Colonic mucosa (tissue), 4 donors: Measurements from ENCODE around the gene SPOP. TPM values are rescaled to one million over a fixed set of nuclear protein-coding genes. Genes with fewer than 3 reads are reported as not detected.

Source experiments
- DNase-seq: peaks from one replicate; pipeline ENCODE4 v3.0.0-alpha.2; 2020
- H3K27ac ChIP-seq: fragments of 200-600 bp; one replicate; pipeline ENCODE4 v1.8.0; 2021
- H3K27me3 ChIP-seq: fragments of 200-600 bp; one replicate; pipeline ENCODE4 v1.8.0; 2021
- H3K36me3 ChIP-seq: fragments of 200-600 bp; one replicate; pipeline ENCODE4 v1.8.0; 2021
- H3K4me1 ChIP-seq: fragments of 200-600 bp; one replicate; pipeline ENCODE4 v1.8.0; 2021; ENCODE audit warnings: mild to moderate bottlenecking
- H3K4me3 ChIP-seq: fragments of 200-600 bp; one replicate; pipeline ENCODE4 v1.8.0; 2021
- H3K9ac ChIP-seq, 2 donors: one replicate each; pipeline ENCODE4 v1.7.0; 2013; ENCODE audit warnings: control low read depth in 2 of 2, low read depth in 2 of 2, low read length in 2 of 2
- H3K9me3 ChIP-seq: fragments of 200-600 bp; one replicate; pipeline ENCODE4 v1.8.0; 2021
- CTCF ChIP-seq: fragments of 200-600 bp; IDR thresholded peaks from one replicate; pipeline ENCODE4 v1.8.0; 2022; ENCODE audit warnings: antibody characterized with exemption, mild to moderate bottlenecking
- intact Hi-C: fragments of 100-400 bp; cut with DNase I; formaldehyde crosslinking; loops from one replicate; pipeline ENCODE4 v1.14.1; 2022
- total RNA-seq, 2 donors: library from RNA; stranded (reverse); fragmentation: NEBNext Ultra II Directional in 1 of 2; extraction: Animal tissue kit (Norgen Biotek cat#: 25700) in 1 of 2; gene quantifications; one replicate each; pipeline ENCODE4 v1.2.1, GENCODE V29; 2021
- donor health status: healthy.
- donor health status: DM: no; HTN: no; CAD: no.
- donor health status: DM: no; HTN: no; CAD: no.

SPOP gene
- total RNA-seq, 2 donors from 2014 or later: 60.5 to 83.2 TPM

DNA sequence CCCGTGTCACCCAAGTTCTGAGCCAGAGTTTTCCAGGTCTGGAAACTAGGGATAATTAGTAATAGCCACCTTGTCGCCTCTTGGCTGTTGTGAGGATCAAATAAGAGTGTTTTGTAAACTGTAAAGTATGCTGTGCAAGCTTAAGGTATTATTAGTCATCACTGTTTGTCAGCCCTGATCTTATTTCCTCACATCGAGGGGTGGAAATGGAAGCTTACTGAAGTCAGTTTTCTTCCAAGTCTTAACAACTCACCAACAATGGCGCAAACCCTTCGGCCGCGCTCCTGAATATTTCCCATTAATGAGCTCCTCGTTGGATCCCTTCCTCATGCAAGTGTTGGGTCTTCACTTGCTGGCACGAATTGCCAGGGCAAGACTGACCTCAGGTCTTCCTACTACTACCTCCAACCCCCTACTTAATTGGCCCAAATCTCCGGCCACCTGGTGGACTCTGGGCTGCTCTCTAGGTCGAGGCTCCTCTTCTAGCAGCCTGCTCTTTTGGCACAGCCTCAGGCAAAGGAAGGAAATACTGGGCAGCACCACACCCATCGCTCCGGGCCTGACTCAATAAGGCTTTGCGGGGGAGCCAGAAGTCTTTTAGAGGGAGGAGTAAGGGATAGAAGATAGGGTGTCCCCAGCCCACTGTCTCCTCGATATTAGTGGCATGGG is 30.8 kb upstream of the SPOP start:
- peak overlapping the region in 1 of 2 donors; percentile 96 for H3K9ac ChIP-seq
- H3K9me3 ChIP-seq: no peaks in the 10 kb centered on the region
- H3K36me3 ChIP-seq: peaks cover 4% of the 10 kb centered on the region
- intact Hi-C loops: loop anchor here (5.0 kb wide), 1 partner anchor 74 kb away; no protein-coding TSS in a partner anchor
- H3K27me3 ChIP-seq: no peaks in the 10 kb centered on the region
- H3K4me3 ChIP-seq: no peak overlapping the region
- TF ChIP-seq CTCF: peak; percentile 7
- peaks cover 10% of the 10 kb centered on the region for H3K4me1 ChIP-seq
- no peak for DNase-seq
- H3K27ac ChIP-seq: no peak overlapping the region

DNA sequence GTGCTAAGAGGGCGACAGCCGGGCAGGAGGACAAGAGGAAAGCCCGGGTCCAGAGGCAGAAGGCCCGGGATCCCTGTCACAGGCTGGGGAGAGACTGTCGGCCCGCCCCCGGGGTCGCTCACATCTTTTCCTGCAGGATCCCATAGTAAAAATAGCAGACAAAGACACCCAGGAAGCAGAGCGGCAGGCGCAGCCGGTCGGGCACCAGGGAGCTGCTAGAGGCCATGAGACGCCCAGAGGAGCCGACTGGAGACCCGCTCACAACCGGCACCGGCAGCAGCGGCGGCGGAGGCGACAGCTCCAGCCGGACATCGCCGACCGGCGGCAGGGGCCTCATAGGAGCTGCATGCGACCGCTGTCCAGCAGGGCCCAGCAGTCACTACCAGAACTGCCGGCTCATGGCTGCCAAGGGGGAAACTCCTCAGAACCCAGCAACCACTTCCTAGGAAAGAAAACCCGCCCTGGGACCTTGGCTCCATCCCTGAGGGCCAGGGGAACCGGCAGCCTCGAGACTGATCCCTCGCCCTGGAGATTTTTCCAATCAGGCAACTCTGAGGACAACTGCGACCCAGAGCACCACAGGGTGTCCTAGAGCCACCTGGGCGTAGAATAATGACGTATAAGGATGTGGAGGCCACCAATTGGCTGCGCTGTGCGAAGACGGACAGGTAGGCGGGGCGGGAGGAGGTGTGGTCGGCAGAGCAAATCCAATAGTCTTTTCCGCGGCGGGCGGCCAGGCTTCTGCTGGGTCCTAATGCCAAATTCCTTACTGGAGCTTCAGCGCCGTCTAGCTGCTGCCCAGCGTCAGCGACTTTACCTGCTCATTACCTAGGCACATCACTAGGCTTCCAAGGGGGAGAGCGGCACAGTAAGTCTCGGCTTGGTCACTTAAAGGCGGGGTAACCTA is 30.0 kb upstream of the SPOP start, which contains the start of gene SLC35B1:
Gene SLC35B1, minus strand, starts transcription at position 357 of the 907 bp plus-strand sequence. Its CDS starts 131 bp downstream, at position 226.
- intact Hi-C loops: loop anchor here (5.0 kb wide), 1 partner anchor 74 kb away; no protein-coding TSS in a partner anchor
- Histone ChIP-seq H3K27me3 (no peaks in the 10 kb centered on the region), H3K4me1 (peaks cover 10% of the 10 kb centered on the region)

GRCh38 chr17:49707246-49707607 is 29.3 kb upstream of the SPOP start:
- Histone ChIP-seq H3K9me3 (no peaks in the 10 kb centered on the region), H3K36me3 (peaks cover 4% of the 10 kb centered on the region), H3K4me3 (peak overlapping the region; percentile 97), H3K4me1 (peaks cover 10% of the 10 kb centered on the region), H3K27me3 (no peaks in the 10 kb centered on the region), H3K9ac (peak overlapping the region; percentile 78 to 96), H3K27ac (peak overlapping the region; percentile 87)
- TF ChIP-seq CTCF: no peak
- intact Hi-C loops: loop anchor here (5.0 kb wide), 1 partner anchor 75 kb away; no protein-coding TSS in a partner anchor
- no peak for DNase-seq

More for the DNA sequence above, 30.0 kb upstream of the SPOP start, which contains the start of gene SLC35B1:
- DNase-seq: peak; percentile 100
- Histone ChIP-seq H3K27ac (peak within 1 kb of the TSS; percentile 87), H3K36me3 (peaks cover 4% of the 10 kb centered on the region), H3K9me3 (no peaks in the 10 kb centered on the region), H3K9ac (peak within 1 kb of the TSS; percentile 78 to 96), H3K4me3 (peak within 1 kb of the TSS; percentile 97)
- TF ChIP-seq CTCF: peak; percentile 76

DNA sequence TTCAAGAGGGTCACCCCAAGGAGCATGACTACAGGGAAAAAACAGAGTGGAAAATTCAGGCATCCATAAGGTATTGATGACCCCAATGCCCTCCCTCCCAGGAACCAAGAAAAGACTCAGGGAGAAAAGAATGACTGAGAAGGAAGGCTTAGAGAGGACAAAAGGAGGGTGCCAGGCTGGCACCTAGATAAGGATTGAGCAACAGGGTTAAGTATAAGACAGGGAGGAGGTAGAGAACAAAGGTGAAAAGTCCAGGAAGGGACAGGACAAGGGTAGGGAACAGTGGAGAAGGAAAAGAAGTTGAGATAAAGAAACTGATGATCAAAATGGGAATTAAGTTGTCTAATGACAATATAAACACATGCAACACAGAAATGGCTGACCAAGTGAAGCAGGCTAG is 27.4 kb upstream of the SPOP start:
- Histone ChIP-seq H3K27me3 (no peaks in the 10 kb centered on the region), H3K4me3 (no peak overlapping the region), H3K4me1 (peaks cover 10% of the 10 kb centered on the region), H3K9ac (no peak overlapping the region), H3K36me3 (peaks cover 8% of the 10 kb centered on the region), H3K9me3 (no peaks in the 10 kb centered on the region), H3K27ac (no peak overlapping the region)
- TF ChIP-seq CTCF: no peak
- intact Hi-C loops: loop anchor here (5.0 kb wide), 1 partner anchor 77 kb away; no protein-coding TSS in a partner anchor
- no peak for DNase-seq

- Histone ChIP-seq H3K4me1 (peaks cover 10% of the 10 kb centered on the region), H3K9me3 (no peaks in the 10 kb centered on the region), H3K4me3 (no peak overlapping the region), H3K27me3 (no peaks in the 10 kb centered on the region), H3K27ac (no peak overlapping the region), H3K9ac (no peak overlapping the region), H3K36me3 (peaks cover 8% of the 10 kb centered on the region)
- intact Hi-C loops: no loop called here
- no peak for DNase-seq
- TF ChIP-seq CTCF: no peak
Measured at GRCh38 chr17:49703557-49704277, 25.8 kb upstream of the SPOP start.
